K562 (cell line): ENCODE results near the gene MPZL3. TPM values are rescaled to one million over a fixed set of nuclear protein-coding genes. Genes with fewer than 3 reads are reported as not detected.

Experiments used
- ATAC-seq: fragments of 200-7000 bp; cut with Tn5 transposase; 3 replicates; pipeline ENCODE4 v1.9.1; 2020; ENCODE audit warnings: moderate library complexity
- BruUV-seq: library from RNA; stranded (reverse); fragments of 400-500 nt; replicated peaks from 2 replicates; lab custom pipeline; 2021; lab: Mats Ljungman, UMichigan
- CTCF ChIA-PET: fragments of 300-600 bp; formaldehyde crosslinking; extraction: SDS; loops from one replicate; lab custom pipeline; 2021; ENCODE audit warnings: low intra/inter-chr PET ratio; lab: Yijun Ruan, JAX
- POLR2A ChIA-PET: fragments of 300-600, 350-650 bp; sonication (Branson Sonifier 250); formaldehyde crosslinking; extraction: SDS; loops from one replicate; lab custom pipeline; 2021; ENCODE audit warnings: antibody characterized with exemption, inconsistent platforms; lab: Yijun Ruan, JAX
- DNase-seq, 4 experiments: peaks; one replicate each; pipeline versions ENCODE4 v3.0.0 to v3.0.0-alpha.2; 2011 to 2018; ENCODE audit warnings: low spot score in 3 of 4, mixed read lengths in 3 of 4; ENCODE audit errors: extremely low read depth in 1 of 4
- FAIRE-seq: peaks from 2 replicates; lab custom pipeline; 2011; peaks lifted over from hg19 to GRCh38; lab: Jason Lieb, UNC
- H2AFZ ChIP-seq: 2 replicates; pipeline ENCODE4 v1.6.0; 2011; ENCODE audit warnings: low read depth, low read length, control low read depth, inconsistent platforms
- H3K27ac ChIP-seq: fragments of 200-600 bp; 3 replicates; pipeline ENCODE4 v1.8.0; 2011; ENCODE audit warnings: low read depth, mild to moderate bottlenecking, control low read depth, inconsistent platforms, low read length, moderate library complexity, mixed read lengths; ENCODE audit errors: extremely low read depth
- H3K27me3 ChIP-seq, 2 experiments: fragments of 300-600 bp in 1 of 2; 2 replicates in 1 of 2; 3 replicates in 1 of 2; pipeline versions ENCODE4 v1.6.0 to v1.8.0; 2011; ENCODE audit warnings: inconsistent platforms in 2 of 2, low read length in 2 of 2, mild to moderate bottlenecking in 1 of 2, mixed read lengths in 1 of 2, moderate library complexity in 1 of 2; ENCODE audit not compliant: control insufficient read depth in 2 of 2, insufficient read depth in 2 of 2
- H3K36me3 ChIP-seq: fragments of 300-600 bp; 3 replicates; pipeline ENCODE4 v1.8.0; 2011; ENCODE audit warnings: mild to moderate bottlenecking, low read length, inconsistent platforms; ENCODE audit not compliant: control insufficient read depth, insufficient read depth
- H3K4me1 ChIP-seq, 2 experiments: fragments of 200-600 bp in 1 of 2; replicated peaks in 1 of 2; 2 replicates in 1 of 2; 3 replicates in 1 of 2; pipeline versions ENCODE4 v1.5.1 to v1.8.0; 2011; ENCODE audit warnings: inconsistent platforms in 2 of 2, low read length in 2 of 2, mild to moderate bottlenecking in 1 of 2, mixed read lengths in 1 of 2, moderate library complexity in 1 of 2; ENCODE audit not compliant: control insufficient read depth in 2 of 2, insufficient read depth in 2 of 2
- H3K4me2 ChIP-seq: 2 replicates; pipeline ENCODE4 v1.6.1; 2011; ENCODE audit warnings: low read length, control low read depth, inconsistent platforms, mixed read lengths; ENCODE audit not compliant: insufficient read depth
- H3K4me3 ChIP-seq: fragments of 200-600 bp; sonication (generic), shearing (Covaris generic); 2 replicates; pipeline ENCODE4 v1.5.1; 2016; ENCODE audit warnings: control low read depth, inconsistent platforms
- H3K79me2 ChIP-seq: fragments of 200-600 bp; 3 replicates; pipeline ENCODE4 v1.8.0; 2011; ENCODE audit warnings: low read length, inconsistent platforms; ENCODE audit not compliant: control insufficient read depth, insufficient read depth
- H3K9ac ChIP-seq, 2 experiments: 2 replicates each; pipeline versions ENCODE4 v1.6.0 to v1.6.1; 2011; ENCODE audit warnings: low read depth in 2 of 2, low read length in 2 of 2, control low read depth in 1 of 2, inconsistent platforms in 1 of 2, mild to moderate bottlenecking in 1 of 2, mixed read lengths in 1 of 2; ENCODE audit not compliant: insufficient read depth in 1 of 2
- H3K9me1 ChIP-seq: one replicate; pipeline ENCODE4 v1.6.0; 2011; ENCODE audit warnings: inconsistent platforms, mild to moderate bottlenecking, low read length, moderate library complexity; ENCODE audit not compliant: control insufficient read depth, insufficient read depth
- H3K9me3 ChIP-seq: replicated peaks from 2 replicates; pipeline ENCODE4 v1.5.1; 2011; ENCODE audit warnings: low read depth, low read length, inconsistent platforms; ENCODE audit not compliant: control insufficient read depth, insufficient read depth
- H4K20me1 ChIP-seq: replicated peaks from 2 replicates; pipeline ENCODE4 v1.6.1; 2011; ENCODE audit warnings: low read length, inconsistent platforms, mixed read lengths; ENCODE audit not compliant: control insufficient read depth, insufficient read depth
- DDX20 ChIP-seq: fragments of 450-650 bp; IDR thresholded peaks from 2 replicates; pipeline ENCODE4 v1.6.1; 2016; ENCODE audit warnings: missing genetic modification characterization, low read depth, mild to moderate bottlenecking, missing compliant biosample characterization, moderate library complexity
- RBM14 ChIP-seq: fragments of 200-400 bp; formaldehyde crosslinking; IDR thresholded peaks from 2 replicates; pipeline ENCODE4 v1.6.1; 2018; ENCODE audit warnings: low read depth, mild to moderate bottlenecking, low read length, moderate library complexity, borderline replicate concordance; ENCODE audit not compliant: insufficient read depth
- SIN3B ChIP-seq: fragments of 450-650 bp; IDR thresholded peaks from 2 replicates; pipeline ENCODE4 v1.6.1; 2017; ENCODE audit warnings: low read depth, mild to moderate bottlenecking, moderate library complexity
- SPI1 ChIP-seq: IDR thresholded peaks from 2 replicates; pipeline ENCODE4 v1.6.1; 2011; ENCODE audit warnings: low read depth, low read length, control low read depth, borderline replicate concordance
- ZNF699 ChIP-seq: fragments of 250-450 bp; sonication (Bioruptor Pico); IDR thresholded peaks from 2 replicates; pipeline ENCODE4 v1.8.0; 2021; ENCODE audit warnings: mild to moderate bottlenecking, moderate library complexity; ENCODE audit not compliant: insufficient replicate concordance
- WGBS: fragments of 100-300 bp; shearing (Covaris generic); methylation state at CpG from one replicate; pipeline ENCODE4 v1.1.6; 2016; ENCODE audit warnings: low coverage, mixed read lengths; ENCODE audit not compliant: insufficient coverage; ENCODE audit errors: missing lambda C conversion rate; 5-methylcytosine and 5-hydroxymethylcytosine counted together
- in situ Hi-C: fragments of 300-500 bp; cut with MboI; formaldehyde crosslinking; loops from 4 replicates; pipeline ENCODE4 v1.15.0; 2018; ENCODE audit warnings: inconsistent platforms, mixed read lengths
- intact Hi-C: fragments of 100-400 bp; cut with micrococcal nuclease; formaldehyde crosslinking; loops from 2 replicates; pipeline ENCODE4 v1.14.2; 2022
- polyA plus RNA-seq, 8 experiments: library from polyadenylated mRNA; depleted of rRNA in 4 of 8; stranded (reverse) in 5 of 8; unstranded in 3 of 8; fragments of >200 nt; fragmentation: Nextera tagmentation in 2 of 8; fragmentation: Illumina TruSeq in 1 of 8; extraction: Ambion mirVana in 2 of 8; extraction: Trizol in 1 of 8; gene quantifications; 2 replicates each; pipeline versions ENCODE4 v1.2.1 to v1.2.3, GENCODE V29; 2011 to 2014; ENCODE audit warnings: inconsistent platforms in 1 of 8, missing spikeins in 1 of 8
- total RNA-seq, 7 experiments: library from RNA; depleted of rRNA in 6 of 7; stranded (reverse); fragments of >200 nt in 6 of 7; fragmentation: Illumina TruSeq in 2 of 7; extraction: Trizol in 2 of 7; gene quantifications; 2 replicates each; pipeline versions ENCODE4 v1.2.1 to v1.2.3, GENCODE V29; 2011 to 2021; ENCODE audit warnings: low replicate concordance in 1 of 7
- TF ChIP-seq, protein P1 (sequence below), 2 experiments: fragments of 250-450 bp in 1 of 2; fragments of 450-650 bp in 1 of 2; sonication (Bioruptor Pico) in 1 of 2; IDR thresholded peaks; 2 replicates each; pipeline versions ENCODE4 v1.6.1 to v1.8.0; 2016 to 2021; ENCODE audit warnings: mild to moderate bottlenecking in 2 of 2, moderate library complexity in 2 of 2, missing compliant biosample characterization in 1 of 2, missing genetic modification characterization in 1 of 2
- TF ChIP-seq, protein P2 (sequence below): fragments of 450-650 bp; IDR thresholded peaks from 2 replicates; pipeline ENCODE4 v1.6.1; 2018; ENCODE audit warnings: mild to moderate bottlenecking, low read depth; ENCODE audit not compliant: partially characterized antibody

Gene MPZL3
- total and polyA plus RNA-seq, 9 of the 15 experiments (the other 6 are each of a cell fraction or from before 2014, with no cell fraction given): 0.97 to 2.9 (median 1.6) TPM

DNA sequence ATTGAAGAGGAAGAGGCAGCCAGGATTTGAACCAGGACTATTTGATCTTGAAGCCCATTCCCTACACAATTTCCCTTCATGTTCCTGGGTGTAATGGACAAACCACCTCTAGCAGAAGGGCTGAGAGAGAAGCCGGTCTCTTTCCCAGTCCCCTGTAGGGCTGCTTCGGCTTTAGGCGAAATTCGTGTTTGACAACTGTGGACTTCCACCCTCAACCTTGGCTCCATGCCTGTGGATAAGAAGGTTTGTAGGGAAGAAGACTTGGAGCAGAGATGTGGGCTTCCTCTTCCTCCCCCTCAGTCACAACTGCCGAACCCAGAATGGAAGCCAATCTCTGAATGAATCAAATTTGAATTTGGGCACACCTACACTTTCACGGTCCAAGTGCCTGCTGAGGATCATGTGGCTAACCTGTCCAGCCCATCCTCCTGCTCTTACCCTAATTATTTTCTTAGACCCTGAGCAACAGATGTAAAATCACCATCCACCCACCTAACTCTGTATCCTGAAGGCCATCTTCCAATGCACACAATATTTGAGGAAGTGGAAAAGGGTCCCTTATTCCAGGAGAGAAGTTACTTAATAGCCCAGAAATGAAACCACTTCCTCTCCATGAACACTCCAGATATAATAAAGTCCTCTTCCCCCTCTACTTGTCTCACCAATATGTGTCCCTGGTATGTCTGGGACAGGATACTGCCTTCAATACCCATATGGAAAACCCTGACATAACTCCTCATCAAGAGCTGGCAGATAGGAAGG lies 65.6 kb downstream of the MPZL3 start:
- no peaks in the 10 kb centered on the region for H3K36me3 ChIP-seq
- H3K4me3 ChIP-seq: no peak overlapping the region
- no peak overlapping the region for H3K9ac ChIP-seq
- DNase-seq (no peak), FAIRE-seq (no peak), ATAC-seq (no peak)
- H3K4me1 ChIP-seq: no peaks in the 10 kb centered on the region
- H3K4me2 ChIP-seq: no peak overlapping the region
- no peaks in the 10 kb centered on the region for H3K9me3 ChIP-seq
- no peak for TF ChIP-seq ZNF699 (CRISPR knock-in tag)
- TF ChIP-seq, protein P1, sequence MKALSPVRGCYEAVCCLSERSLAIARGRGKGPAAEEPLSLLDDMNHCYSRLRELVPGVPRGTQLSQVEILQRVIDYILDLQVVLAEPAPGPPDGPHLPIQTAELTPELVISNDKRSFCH (CRISPR knock-in tag; IDR thresholded peaks at IDR 0.05): no peak
- TF ChIP-seq, protein P1 (tag; IDR thresholded peaks at IDR 0.05): no peak
- TF ChIP-seq RBM14: no peak
- TF ChIP-seq SIN3B: no peak
- TF ChIP-seq DDX20 (tag): no peak
- TF ChIP-seq, protein P2, sequence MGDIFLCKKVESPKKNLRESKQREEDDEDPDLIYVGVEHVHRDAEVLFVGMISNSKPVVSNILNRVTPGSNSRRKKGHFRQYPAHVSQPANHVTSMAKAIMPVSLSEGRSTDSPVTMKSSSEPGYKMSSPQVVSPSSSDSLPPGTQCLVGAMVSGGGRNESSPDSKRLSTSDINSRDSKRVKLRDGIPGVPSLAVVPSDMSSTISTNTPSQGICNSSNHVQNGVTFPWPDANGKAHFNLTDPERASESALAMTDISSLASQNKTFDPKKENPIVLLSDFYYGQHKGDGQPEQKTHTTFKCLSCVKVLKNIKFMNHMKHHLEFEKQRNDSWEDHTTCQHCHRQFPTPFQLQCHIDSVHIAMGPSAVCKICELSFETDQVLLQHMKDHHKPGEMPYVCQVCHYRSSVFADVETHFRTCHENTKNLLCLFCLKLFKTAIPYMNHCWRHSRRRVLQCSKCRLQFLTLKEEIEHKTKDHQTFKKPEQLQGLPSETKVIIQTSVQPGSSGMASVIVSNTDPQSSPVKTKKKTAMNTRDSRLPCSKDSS: no peak
- TF ChIP-seq SPI1: peak; percentile 67; the same call in 1 of the 2 replicates
- H2AFZ ChIP-seq: no peak overlapping the region
- H3K79me2 ChIP-seq: no peaks in the 10 kb centered on the region
- intact Hi-C loops (no loop called here), in situ Hi-C loops (no loop called here)
- H3K27me3 ChIP-seq: peaks cover 30 to 35% of the 10 kb centered on the region in 2 experiments
- no peaks in the 10 kb centered on the region for H4K20me1 ChIP-seq
- CTCF ChIA-PET: no interaction called here
- H3K9me1 ChIP-seq: no peaks in the 10 kb centered on the region
- 7% methylated on average over 6 of the region's 6 CpGs for WGBS
- H3K27ac ChIP-seq: no peak overlapping the region
- no TSS peak for BruUV-seq
- POLR2A ChIA-PET: no interaction called here
